ENCODE data around the gene IQGAP3. TPM values are rescaled to one million over a fixed set of nuclear protein-coding genes. Genes with fewer than 3 reads are reported as not detected.
A peak's percentile ranks its signal among the peaks of the same experiment; 100 is the strongest.

Gene IQGAP3
- total RNA-seq, 2 donors from 2014 or later = 3.4 to 6.4 TPM

DNA sequence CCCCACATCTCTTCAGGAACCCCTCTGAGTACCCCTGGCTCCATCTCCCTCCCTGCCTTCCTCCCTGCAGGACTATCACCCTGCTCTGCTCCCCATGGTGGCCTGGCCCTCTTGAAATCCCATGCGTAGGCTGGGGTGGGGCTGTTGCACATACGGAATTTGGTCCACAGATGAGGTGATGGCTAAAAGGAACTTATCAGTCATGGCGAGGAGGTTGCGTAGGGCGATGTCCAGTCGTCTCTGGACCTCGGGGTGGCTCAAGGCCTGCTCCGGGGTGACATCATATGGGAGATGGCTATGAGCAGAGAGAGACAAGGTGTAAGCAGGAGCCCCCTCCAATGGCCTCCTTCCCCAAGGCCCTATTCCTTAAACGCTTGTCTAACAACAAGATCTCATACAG lies 35.3 kb downstream of the IQGAP3 start:
- Mint-ChIP-seq H3K4me1 (ENCODE audit: low read depth in 2 of 2) (peaks cover 0 to 9% of the 10 kb centered on the region in 2 donors), H3K36me3 (no peaks in the 10 kb centered on the region), H3K9me3 (no peaks in the 10 kb centered on the region), H3K27me3 (no peaks in the 10 kb centered on the region), H3K4me3 (no peak overlapping the region), H3K27ac (no peak overlapping the region)
- ATAC-seq (no peak), DNase-seq (ENCODE audit: low spot score) (no peak)

DNA sequence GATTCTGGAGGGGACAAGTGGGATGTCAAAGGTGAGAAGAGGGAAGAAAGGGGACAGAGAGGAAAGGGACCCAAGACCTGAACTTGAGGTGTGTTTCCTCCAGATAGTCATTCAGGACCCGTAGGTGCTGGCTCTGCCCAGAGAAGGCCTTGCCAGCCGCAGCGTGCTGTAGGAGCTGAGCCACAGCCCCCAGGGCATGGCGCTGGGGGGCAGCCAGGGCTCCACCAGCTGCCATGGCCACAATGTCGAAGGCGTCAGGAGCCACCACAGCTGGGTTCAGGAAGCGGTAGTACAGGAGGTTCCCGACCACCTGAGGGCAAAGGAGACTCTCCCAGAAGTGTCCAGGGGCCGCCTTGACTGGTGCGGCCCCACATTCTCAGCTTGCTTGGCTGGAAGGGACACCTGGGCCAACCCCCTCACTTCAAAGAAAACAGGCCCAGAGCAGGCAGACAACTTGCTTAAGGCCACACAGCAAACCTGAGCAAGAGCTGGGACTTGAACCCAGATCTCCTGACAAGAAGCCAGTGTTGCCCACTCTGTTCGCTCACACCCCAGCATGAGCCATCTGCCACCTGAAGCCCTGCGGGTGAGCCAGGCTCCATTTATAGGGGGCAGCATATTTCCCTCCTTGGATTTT lies 37.8 kb downstream of the IQGAP3 start:
- Mint-ChIP-seq H3K4me1 (ENCODE audit: low read depth in 2 of 2) (peaks cover 0 to 9% of the 10 kb centered on the region in 2 donors), H3K9me3 (no peaks in the 10 kb centered on the region), H3K27ac (no peak overlapping the region), H3K36me3 (no peaks in the 10 kb centered on the region), H3K4me3 (no peak overlapping the region), H3K27me3 (no peaks in the 10 kb centered on the region)
- no peak for DNase-seq (ENCODE audit: low spot score)
- no peak for ATAC-seq

DNA sequence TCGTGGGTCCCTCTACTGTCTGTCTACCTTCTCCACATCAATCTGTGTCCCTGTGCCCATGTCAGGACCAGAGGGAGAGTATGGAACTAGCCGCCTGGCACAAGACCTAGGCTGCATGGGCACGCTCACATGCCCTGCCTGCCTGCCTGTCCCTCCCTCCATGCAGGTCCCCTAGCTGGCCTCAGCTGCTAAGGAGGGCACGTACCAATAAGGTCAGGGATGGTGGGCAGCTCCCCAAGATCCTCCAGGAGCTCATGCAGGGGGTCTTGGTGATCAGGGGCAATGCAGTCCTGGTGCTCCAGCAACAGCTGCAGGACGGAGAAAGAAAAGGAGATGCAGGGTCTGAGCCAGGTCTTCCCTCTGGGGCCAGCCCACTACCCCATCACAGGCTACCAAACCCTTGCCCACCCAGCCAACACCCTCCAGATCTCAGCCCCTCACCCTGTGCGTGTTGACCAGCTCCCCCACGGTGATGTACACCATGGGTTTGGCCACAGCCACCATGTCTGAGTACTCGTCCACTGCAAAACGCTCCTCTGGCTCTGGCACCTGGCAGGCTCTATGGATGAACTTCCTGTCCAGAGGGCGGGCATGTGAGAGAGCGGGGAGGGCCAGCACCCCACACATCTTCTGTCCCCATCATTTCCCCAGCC lies 38.7 kb downstream of the IQGAP3 start:
- Mint-ChIP-seq H3K9me3 (no peaks in the 10 kb centered on the region), H3K27me3 (no peaks in the 10 kb centered on the region), H3K27ac (no peak overlapping the region), H3K36me3 (no peaks in the 10 kb centered on the region), H3K4me1 (ENCODE audit: low read depth in 2 of 2) (peaks cover under 1 to 2% of the 10 kb centered on the region in 2 donors), H3K4me3 (no peak overlapping the region)
- DNase-seq (ENCODE audit: low spot score) (no peak), ATAC-seq (no peak)

DNA sequence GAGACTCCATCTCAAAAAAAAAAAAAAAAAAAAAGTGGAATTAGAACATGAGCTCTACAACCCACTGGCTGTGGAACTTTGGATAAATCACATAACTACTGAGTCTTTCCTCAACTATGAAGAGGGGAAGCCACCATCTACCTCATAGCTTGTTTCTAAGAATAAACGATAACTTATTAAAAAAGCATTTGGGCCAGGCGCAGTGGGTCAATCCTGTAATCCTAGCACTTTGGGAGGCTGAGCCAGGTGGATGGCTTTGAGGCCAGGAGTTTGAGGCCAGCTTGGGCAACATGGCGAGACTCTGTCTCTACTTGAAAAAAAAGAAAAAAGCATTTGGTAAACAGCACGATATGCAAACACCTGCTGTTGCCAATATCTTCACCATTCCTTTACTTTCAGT lies 40.0 kb downstream of the IQGAP3 start:
- Mint-ChIP-seq H3K4me1 (ENCODE audit: low read depth in 2 of 2) (peaks cover 7 to 8% of the 10 kb centered on the region in 2 donors), H3K27ac (no peak overlapping the region), H3K4me3 (no peak overlapping the region), H3K36me3 (no peaks in the 10 kb centered on the region), H3K9me3 (no peaks in the 10 kb centered on the region), H3K27me3 (no peaks in the 10 kb centered on the region)
- no peak for DNase-seq (ENCODE audit: low spot score)
- no peak for ATAC-seq

DNA sequence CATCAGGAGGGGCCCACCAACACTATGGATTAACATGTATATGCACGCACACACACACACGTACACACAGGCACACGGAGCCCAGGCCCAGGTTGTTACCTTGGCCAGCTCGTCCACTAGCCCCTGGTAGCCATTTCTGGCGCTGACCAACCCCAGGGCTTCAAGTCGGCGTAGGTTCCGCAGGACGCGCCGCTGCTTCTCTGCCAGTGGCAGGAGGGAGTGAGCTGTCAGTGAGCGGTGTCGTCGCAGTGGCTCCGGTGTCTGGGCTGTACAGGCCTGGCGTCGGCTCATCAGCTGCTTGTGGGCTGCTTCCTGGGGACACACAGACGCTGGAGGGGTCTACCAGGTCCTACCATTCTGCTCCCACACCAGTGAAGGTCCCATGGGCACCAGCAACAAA lies 42.4 kb downstream of the IQGAP3 start:
- H3K9me3 Mint-ChIP-seq = no peaks in the 10 kb centered on the region
- no peak for ATAC-seq
- H3K4me1 Mint-ChIP-seq (ENCODE audit: low read depth in 2 of 2) = peaks cover 17 to 23% of the 10 kb centered on the region in 2 donors
- H3K27me3 Mint-ChIP-seq = no peaks in the 10 kb centered on the region
- no peak overlapping the region for H3K4me3 Mint-ChIP-seq
- no peak overlapping the region for H3K27ac Mint-ChIP-seq
- H3K36me3 Mint-ChIP-seq = no peaks in the 10 kb centered on the region
- DNase-seq (ENCODE audit: low spot score) = no peak

DNA sequence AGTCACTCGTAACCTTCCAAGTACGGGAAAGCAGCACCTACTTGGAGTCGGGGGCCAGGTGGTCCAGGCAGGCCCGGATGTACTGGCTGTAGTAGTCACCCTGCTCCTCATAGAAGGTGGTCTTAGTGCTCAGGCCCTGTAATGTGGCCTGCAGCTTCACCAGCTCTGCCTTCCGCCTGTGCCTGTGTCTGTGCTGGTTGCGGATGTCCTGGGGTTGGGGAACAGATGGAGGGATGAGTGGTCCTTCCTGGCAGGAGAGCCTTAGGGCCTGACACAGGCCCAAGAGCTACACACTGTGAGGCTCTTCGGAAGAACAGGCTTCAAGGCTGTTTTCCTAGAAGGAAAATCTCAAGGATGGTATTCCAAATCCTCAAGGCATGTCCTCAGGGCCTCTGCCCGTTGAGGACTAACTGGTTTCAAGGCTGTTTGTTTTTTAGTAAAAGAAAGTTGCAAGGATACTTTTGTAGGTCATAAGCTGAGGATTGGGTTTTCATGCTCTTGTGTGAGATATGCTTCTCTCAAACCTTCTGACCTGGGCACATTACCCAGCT lies 43.4 kb downstream of the IQGAP3 start:
- no peak overlapping the region for H3K4me3 Mint-ChIP-seq
- no peaks in the 10 kb centered on the region for H3K27me3 Mint-ChIP-seq
- no peak for DNase-seq (ENCODE audit: low spot score)
- H3K4me1 Mint-ChIP-seq (ENCODE audit: low read depth in 2 of 2) = peaks cover 27 to 33% of the 10 kb centered on the region in 2 donors
- peak overlapping the region in 1 of 2 donors; percentile 38 for H3K27ac Mint-ChIP-seq
- no peaks in the 10 kb centered on the region for H3K36me3 Mint-ChIP-seq
- no peaks in the 10 kb centered on the region for H3K9me3 Mint-ChIP-seq
- no peak for ATAC-seq

DNA sequence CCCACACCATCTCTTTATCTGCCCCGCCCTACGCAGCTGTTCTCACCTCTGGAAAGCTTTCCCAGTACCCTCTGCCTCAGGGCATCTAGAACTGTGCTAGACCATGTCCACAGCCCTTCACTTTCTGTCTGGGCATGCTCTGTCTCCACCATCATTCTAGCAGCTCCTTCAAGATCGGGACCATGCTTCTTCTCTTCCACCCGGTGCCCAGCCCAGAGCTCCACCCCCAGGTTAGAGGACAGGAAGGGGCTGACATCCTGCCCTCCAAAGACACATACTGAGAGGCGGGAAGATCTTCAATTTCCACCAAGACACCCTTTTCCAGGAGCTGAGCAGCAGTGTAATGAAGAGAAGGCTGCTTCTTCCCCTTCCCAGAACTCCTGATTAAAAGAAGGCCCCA lies 44.1 kb downstream of the IQGAP3 start:
- peak overlapping the region; percentile 5 for H3K4me3 Mint-ChIP-seq
- no peaks in the 10 kb centered on the region for H3K27me3 Mint-ChIP-seq
- DNase-seq (ENCODE audit: low spot score) (no peak), ATAC-seq (peak in 1 of 2 donors; percentile 2)
- H3K4me1 Mint-ChIP-seq (ENCODE audit: low read depth in 2 of 2) = peaks cover 30 to 35% of the 10 kb centered on the region in 2 donors
- no peaks in the 10 kb centered on the region for H3K9me3 Mint-ChIP-seq
- no peaks in the 10 kb centered on the region for H3K36me3 Mint-ChIP-seq
- H3K27ac Mint-ChIP-seq = peak overlapping the region in 1 of 2 donors; percentile 38

DNA sequence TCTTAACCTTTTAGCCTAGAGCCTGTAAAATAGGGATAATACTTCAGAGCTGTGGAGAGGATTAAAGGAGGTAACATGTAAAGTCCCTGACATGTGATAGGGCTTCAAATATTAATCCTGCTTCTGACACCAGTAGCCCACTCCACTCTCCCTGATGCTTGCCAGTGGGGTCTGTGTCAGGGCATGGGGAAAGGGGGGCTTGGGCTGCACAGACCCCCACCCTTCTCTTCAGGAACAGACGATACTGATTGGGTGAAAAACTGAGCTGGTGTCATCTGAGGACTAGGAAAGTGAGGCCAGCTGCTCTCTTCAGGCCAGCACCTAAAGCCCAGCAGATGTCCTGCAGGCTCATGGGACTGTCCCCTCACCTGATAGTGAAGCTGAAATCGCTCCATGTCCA lies 44.8 kb downstream of the IQGAP3 start:
- Mint-ChIP-seq H3K27me3 (no peaks in the 10 kb centered on the region), H3K36me3 (no peaks in the 10 kb centered on the region), H3K4me3 (no peak overlapping the region), H3K27ac (no peak overlapping the region), H3K4me1 (ENCODE audit: low read depth in 2 of 2) (peaks cover 30 to 35% of the 10 kb centered on the region in 2 donors), H3K9me3 (no peaks in the 10 kb centered on the region)
- no peak for DNase-seq (ENCODE audit: low spot score)
- no peak for ATAC-seq

DNA sequence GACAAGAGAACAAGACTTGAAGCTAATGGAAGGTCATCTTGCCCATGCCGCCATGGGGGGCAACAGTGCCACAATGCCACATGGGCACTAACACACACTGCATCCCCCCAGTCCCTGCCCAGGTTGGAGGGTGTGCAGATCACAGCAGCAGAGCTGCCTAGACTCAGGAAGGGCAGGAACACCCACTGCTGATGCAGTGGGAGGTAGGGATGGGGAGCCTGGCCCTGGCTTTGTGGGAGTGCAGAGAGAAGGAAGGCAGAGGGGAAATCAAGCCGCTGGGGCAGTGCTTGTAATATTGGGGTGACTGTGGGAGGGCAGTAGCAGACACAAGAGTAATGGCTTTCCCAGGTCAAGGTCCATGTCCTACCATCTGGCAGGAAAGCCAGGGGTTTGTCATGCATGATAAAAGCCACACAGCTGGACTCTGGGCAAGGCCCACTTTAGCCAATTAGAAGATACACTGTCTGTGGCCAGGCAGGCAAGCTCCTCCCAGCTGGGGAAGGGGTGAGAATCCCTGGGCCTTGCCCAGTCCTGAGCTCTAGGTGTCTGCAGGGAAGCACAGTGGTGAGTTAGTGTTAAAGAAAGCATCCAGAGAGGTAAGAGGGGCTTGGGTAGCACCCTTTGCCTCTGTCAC lies 46.4 kb downstream of the IQGAP3 start:
- H3K4me3 Mint-ChIP-seq = no peak overlapping the region
- peaks cover 30 to 35% of the 10 kb centered on the region in 2 donors for H3K4me1 Mint-ChIP-seq (ENCODE audit: low read depth in 2 of 2)
- H3K9me3 Mint-ChIP-seq = no peaks in the 10 kb centered on the region
- DNase-seq (ENCODE audit: low spot score) = no peak
- peak overlapping the region in 1 of 2 donors; percentile 79 for H3K27ac Mint-ChIP-seq
- ATAC-seq = no peak
- H3K36me3 Mint-ChIP-seq = no peaks in the 10 kb centered on the region
- H3K27me3 Mint-ChIP-seq = no peaks in the 10 kb centered on the region

DNA sequence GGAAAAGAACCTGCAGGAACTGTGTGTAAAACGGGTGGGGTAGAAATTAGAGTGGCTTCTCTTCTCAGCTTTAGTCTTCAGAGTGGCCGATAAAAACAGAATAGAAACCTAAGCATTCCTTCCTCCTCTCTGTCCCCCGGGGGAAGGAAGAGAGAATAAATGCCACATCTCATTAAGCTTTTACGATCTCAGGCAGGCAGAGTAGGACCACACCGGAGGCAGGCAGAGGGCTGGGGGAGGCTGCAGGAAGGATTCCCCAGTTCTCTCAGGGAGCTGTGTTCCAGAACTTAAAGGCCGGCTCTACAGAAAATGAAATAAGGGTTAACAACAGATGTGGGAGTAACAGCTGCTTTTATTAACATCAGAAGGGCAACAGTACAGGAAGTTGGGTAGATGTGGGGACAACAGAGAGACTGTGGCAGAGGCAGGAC lies 47.3 kb downstream of the IQGAP3 start:
- DNase-seq (ENCODE audit: low spot score) (no peak), ATAC-seq (no peak)
- peak overlapping the region; percentile 48 to 79 for H3K27ac Mint-ChIP-seq
- H3K9me3 Mint-ChIP-seq = no peaks in the 10 kb centered on the region
- H3K36me3 Mint-ChIP-seq = no peaks in the 10 kb centered on the region
- H3K4me1 Mint-ChIP-seq (ENCODE audit: low read depth in 2 of 2) = peaks cover 30 to 35% of the 10 kb centered on the region in 2 donors
- peak overlapping the region; percentile 74 for H3K4me3 Mint-ChIP-seq
- no peaks in the 10 kb centered on the region for H3K27me3 Mint-ChIP-seq

DNA sequence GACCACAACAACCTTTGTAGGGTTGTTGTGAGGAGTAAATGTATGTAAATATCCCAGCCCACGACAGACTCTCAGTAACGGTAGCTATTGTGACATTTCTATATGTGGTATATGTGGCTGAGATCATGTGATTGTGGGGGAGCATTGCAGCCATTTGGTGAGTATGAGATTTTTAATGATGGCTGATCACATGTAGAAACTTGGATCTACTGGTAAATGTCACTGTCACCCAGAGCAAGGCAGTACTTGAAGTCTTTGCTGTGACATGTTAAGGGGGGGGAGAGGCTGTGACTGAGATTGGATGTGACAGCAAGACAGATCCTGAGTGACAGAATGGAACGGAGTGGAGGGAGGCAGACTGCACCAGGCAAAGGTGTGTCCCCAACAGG lies 47.9 kb downstream of the IQGAP3 start:
- no peak for DNase-seq (ENCODE audit: low spot score)
- Mint-ChIP-seq H3K36me3 (no peaks in the 10 kb centered on the region), H3K4me1 (ENCODE audit: low read depth in 2 of 2) (peaks cover 30 to 35% of the 10 kb centered on the region in 2 donors), H3K27me3 (no peaks in the 10 kb centered on the region), H3K9me3 (no peaks in the 10 kb centered on the region), H3K4me3 (peak overlapping the region; percentile 74), H3K27ac (peak overlapping the region; percentile 48 to 79)
- ATAC-seq = peak; percentile 90 to 91

DNA sequence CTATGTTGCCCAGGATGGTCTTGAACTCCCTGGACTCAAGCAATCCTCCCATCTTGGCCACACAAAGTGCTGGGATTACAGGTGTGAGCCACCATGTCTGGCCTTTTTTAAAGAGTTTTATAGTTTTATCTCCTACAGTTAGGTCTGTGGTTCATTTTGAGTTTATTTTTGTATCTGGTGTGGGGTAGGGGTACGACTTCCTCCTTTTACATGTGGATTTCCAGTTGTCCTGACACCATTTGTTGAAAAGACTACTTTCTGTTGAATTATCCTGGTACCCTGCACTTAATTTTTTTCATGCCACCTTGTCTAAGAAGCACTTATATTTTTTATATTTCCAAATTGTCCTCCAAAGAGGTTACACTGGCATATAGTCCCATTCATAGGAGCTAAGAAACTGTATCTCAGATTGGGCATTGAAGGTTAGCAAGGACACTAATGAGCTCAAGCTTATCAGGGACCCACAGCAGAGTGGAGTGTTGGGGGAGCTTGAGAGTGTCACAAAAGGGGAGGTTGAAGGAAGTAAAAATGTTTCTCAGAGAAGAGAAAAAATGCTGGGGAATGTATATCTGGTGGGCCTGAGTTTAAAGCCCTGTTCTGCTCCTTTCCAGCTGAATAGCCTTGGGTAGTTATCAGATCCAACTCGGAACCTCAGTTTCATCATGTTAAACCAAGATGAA lies 48.4 kb downstream of the IQGAP3 start:
- Mint-ChIP-seq H3K27me3 (no peaks in the 10 kb centered on the region), H3K9me3 (no peaks in the 10 kb centered on the region), H3K27ac (peak overlapping the region; percentile 48 to 79), H3K36me3 (no peaks in the 10 kb centered on the region), H3K4me3 (peak overlapping the region; percentile 74), H3K4me1 (ENCODE audit: low read depth in 2 of 2) (peaks cover 30 to 35% of the 10 kb centered on the region in 2 donors)
- no peak for ATAC-seq
- no peak for DNase-seq (ENCODE audit: low spot score)

DNA sequence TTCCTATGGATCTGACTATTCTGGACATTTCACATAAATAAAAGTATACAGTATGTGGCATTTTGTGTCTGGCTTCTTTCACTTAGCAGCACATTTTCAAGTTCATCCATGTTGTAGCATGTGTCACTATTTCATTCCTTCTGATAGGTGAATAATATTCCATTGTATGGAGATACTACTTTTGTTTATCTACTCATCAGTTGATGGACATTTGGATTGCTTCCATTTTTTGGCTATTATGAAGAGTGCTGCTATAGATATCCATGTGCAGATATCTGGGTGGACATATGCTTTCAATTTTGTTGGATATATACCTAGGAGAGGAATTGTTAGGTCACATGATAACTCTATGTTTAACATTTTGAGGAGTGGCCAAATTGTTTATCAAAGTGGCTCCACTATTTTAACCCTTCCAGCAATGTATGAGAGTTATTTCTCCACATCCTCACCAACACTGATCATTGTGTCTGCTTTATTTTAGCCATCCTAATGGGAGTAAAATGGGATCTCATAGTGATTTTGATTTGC lies 49.9 kb downstream of the IQGAP3 start:
- Mint-ChIP-seq H3K4me3 (no peak overlapping the region), H3K9me3 (no peaks in the 10 kb centered on the region), H3K4me1 (ENCODE audit: low read depth in 2 of 2) (peaks cover 23 to 27% of the 10 kb centered on the region in 2 donors), H3K27me3 (no peaks in the 10 kb centered on the region), H3K27ac (no peak overlapping the region), H3K36me3 (no peaks in the 10 kb centered on the region)
- ATAC-seq = no peak
- DNase-seq (ENCODE audit: low spot score) = no peak
